ENCODE measurements around the gene TYMP. TPM values are rescaled to one million over a fixed set of nuclear protein-coding genes. Genes with fewer than 3 reads are reported as not detected.

TYMP gene
- total and polyA plus RNA-seq, 2 of the 8 experiments (the other 6 are each of a cell fraction or from before 2014, with no cell fraction given) = 0.43 to 0.48 TPM

DNA sequence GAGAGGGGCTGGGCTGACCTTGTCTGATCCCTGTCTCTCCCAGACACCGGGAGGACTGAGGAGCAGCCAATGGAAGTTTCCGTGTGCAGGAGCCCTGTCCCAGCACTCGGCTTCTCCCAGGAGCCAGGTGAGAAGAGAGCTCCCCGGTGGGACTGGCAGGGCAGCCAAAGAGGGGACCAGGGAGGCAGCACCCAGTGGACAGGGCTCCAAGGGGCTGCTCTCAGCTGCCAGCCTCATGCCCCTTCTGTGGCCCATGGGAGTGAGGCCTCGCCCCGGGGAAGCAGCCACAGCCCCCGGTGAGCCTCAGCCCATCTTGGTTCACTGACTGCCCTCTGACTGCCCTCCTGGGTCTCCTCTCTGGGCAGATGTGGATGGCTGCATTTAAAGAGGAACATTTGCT lies 11.2 kb downstream of the TYMP start:
- Histone ChIP-seq H3K56ac (replicated peaks; ENCODE audit: insufficient read length, low read depth, low read length) (no peak overlapping the region), H3K23me2 (ENCODE audit: low read depth, low read length) (no peaks in the 10 kb centered on the region), H3K4me1 (replicated peaks in 1 of 4; ENCODE audit: control insufficient read depth in 3 of 4, insufficient read depth in 4 of 4, low read length in 3 of 4) (no peaks in the 10 kb centered on the region), H4K20me1 (replicated peaks in 1 of 2; ENCODE audit: control insufficient read depth in 1 of 2, insufficient read depth in 2 of 2, low read length in 2 of 2) (peaks cover 6 to 16% of the 10 kb centered on the region in 2 experiments), H2BK20ac (ENCODE audit: low read length) (no peak overlapping the region), H2BK5ac (ENCODE audit: low read depth, low read length) (no peak overlapping the region), H2BK120ac (replicated peaks; ENCODE audit: low read depth, low read length) (no peak overlapping the region), H3K27me3 (replicated peaks in 1 of 4; ENCODE audit: control insufficient read depth in 3 of 4, extremely low read depth in 1 of 4, insufficient read depth in 3 of 4, low read length in 3 of 4) (no peaks in the 10 kb centered on the region), H3K14ac (ENCODE audit: insufficient read length) (no peak overlapping the region), H3K4ac (replicated peaks; ENCODE audit: insufficient read length, low read depth, low read length) (no peak overlapping the region), H2BK12ac (ENCODE audit: low read depth, low read length) (no peak overlapping the region), H2BK15ac (ENCODE audit: low read length) (no peak overlapping the region), H2AK5ac (ENCODE audit: low read depth, low read length) (no peak overlapping the region), H4K5ac (ENCODE audit: insufficient read length, low read depth, low read length) (no peak overlapping the region), H3K36me3 (ENCODE audit: control insufficient read depth in 2 of 4, insufficient read depth in 4 of 4, low read length in 3 of 4) (peaks cover 4 to 21% (median 17%) of the 10 kb centered on the region in 4 experiments; a peak in 7 of 8 replicates), H3K9ac (replicated peaks in 1 of 4; ENCODE audit: extremely low read depth in 1 of 4, low read depth in 3 of 4, low read length in 3 of 4) (no peak overlapping the region), H3K23ac (ENCODE audit: insufficient read length) (no peak overlapping the region), H4K91ac (replicated peaks; ENCODE audit: insufficient read length, low read length) (no peak overlapping the region), H3K18ac (ENCODE audit: extremely low read depth, low read length) (no peak overlapping the region), H3K79me2 (ENCODE audit: control insufficient read depth in 1 of 2, insufficient read depth in 2 of 2, low read length in 2 of 2) (peaks cover 10 to 17% of the 10 kb centered on the region in 2 experiments; a peak in 2 of 4 replicates), H3K9me3 (ENCODE audit: insufficient read depth in 2 of 2, low read depth in 1 of 2, low read length in 1 of 2) (no peaks in the 10 kb centered on the region), H4K8ac (ENCODE audit: extremely low read depth, insufficient read depth, low read length) (no peak overlapping the region), H3K4me3 (ENCODE audit: extremely low read depth in 1 of 4, insufficient read depth in 2 of 4, low read depth in 3 of 4, low read length in 4 of 4) (no peak overlapping the region), H3K4me2 (ENCODE audit: insufficient read depth in 1 of 2, low read depth in 2 of 2, low read length in 2 of 2) (no peak overlapping the region), H3K79me1 (ENCODE audit: low read depth, low read length) (peaks cover 8% of the 10 kb centered on the region; the same call in 1 of the 2 replicates), H3K27ac (ENCODE audit: low read depth, low read length) (no peak overlapping the region), H2AFZ (ENCODE audit: low read length) (no peak overlapping the region)
- 96% methylated on average over 7 of the region's 7 CpGs; no CpG with 5 or more reads in 1 of the 2 experiments for WGBS, 2 experiments (ENCODE audit: extremely low coverage in 1 of 2, insufficient coverage in 1 of 2, insufficient read length in 1 of 2, insufficient replicate concordance in 2 of 2, low coverage in 1 of 2, low lambda C conversion rate in 2 of 2, missing lambda C conversion rate in 1 of 2)
- FAIRE-seq (no peak), DNase-seq (ENCODE audit: low read depth in 1 of 2, low spot score in 2 of 2) (no peak)
- ChIA-PET POLR2A (ENCODE audit: partially characterized antibody) (interaction anchor here (0.8 to 1.3 kb wide), 2 partner anchors 10 to 11 kb away, joined by 3 to 8 read pairs; partner anchors contain the start of genes LMF2 and NCAPH2), CTCF (ENCODE audit: partially characterized antibody) (interaction anchor here (0.9 kb wide), 1 partner anchor 46 kb away, joined by 3 read pairs; no protein-coding TSS in a partner anchor)
- TF ChIP-seq ZNF274 (IDR thresholded peaks at IDR 0.05; ENCODE audit: borderline replicate concordance, extremely low read depth, low read length) (no peak), TAF1 (IDR thresholded peaks at IDR 0.05; ENCODE audit: low read depth, low read length) (no peak), KDM5A (IDR thresholded peaks at IDR 0.05; ENCODE audit: low read length) (no peak), RAD21 (IDR thresholded peaks at IDR 0.05 in 1 of 2, conservative IDR thresholded peaks at IDR 0.05 in 1 of 2; ENCODE audit: low read depth in 2 of 2, low read length in 2 of 2) (no peak), EZH2 (IDR thresholded peaks at IDR 0.05; ENCODE audit: low read depth, low read length, severe bottlenecking) (no peak), SP1 (IDR thresholded peaks at IDR 0.05; ENCODE audit: low read depth, low read length) (no peak), PHF8 (conservative IDR thresholded peaks at IDR 0.05; ENCODE audit: low read depth, low read length) (no peak), SAP30 (IDR thresholded peaks at IDR 0.05; ENCODE audit: insufficient read depth, insufficient replicate concordance, low read length) (no peak), JUN (IDR thresholded peaks at IDR 0.05; ENCODE audit: low read depth, low read length) (no peak), POU5F1 (IDR thresholded peaks at IDR 0.05; ENCODE audit: low read depth, low read length) (no peak), CEBPB (IDR thresholded peaks at IDR 0.05; ENCODE audit: low read depth, low read length) (no peak), YY1 (IDR thresholded peaks at IDR 0.05; ENCODE audit: low read depth, low read length) (no peak), SRF (IDR thresholded peaks at IDR 0.05; ENCODE audit: low read depth, low read length) (no peak), SIX5 (IDR thresholded peaks at IDR 0.05; ENCODE audit: low read depth, low read length) (no peak)
